Mesendoderm (in vitro differentiated cells): Measurements from ENCODE around the gene PCDHGB2.

ENCODE experiments used
- DNase-seq: peaks from one replicate; pipeline ENCODE4 v3.0.0; 2013
- H2AK5ac ChIP-seq: 2 replicates; pipeline ENCODE4 v1.6.1; 2013; ENCODE audit warnings: low read length, inconsistent platforms
- H2BK120ac ChIP-seq: 2 replicates; pipeline ENCODE4 v1.6.1; 2013; ENCODE audit warnings: low read depth, mild to moderate bottlenecking, low read length, moderate library complexity, mixed read lengths
- H2BK15ac ChIP-seq: replicated peaks from 2 replicates; pipeline ENCODE4 v1.6.1; 2013; ENCODE audit warnings: low read depth, mild to moderate bottlenecking, moderate library complexity
- H2BK5ac ChIP-seq: 2 replicates; pipeline ENCODE4 v1.6.1; 2013; ENCODE audit warnings: low read length, inconsistent platforms
- H3K18ac ChIP-seq: 2 replicates; pipeline ENCODE4 v1.6.1; 2013; ENCODE audit warnings: mild to moderate bottlenecking, low read length, mixed read lengths
- H3K23ac ChIP-seq: one replicate; pipeline ENCODE4 v1.6.1; 2013; ENCODE audit warnings: low read length
- H3K27ac ChIP-seq: 2 replicates; pipeline ENCODE4 v1.5.1; 2013; ENCODE audit warnings: low read depth, mild to moderate bottlenecking, inconsistent platforms, low read length, moderate library complexity
- H3K27me3 ChIP-seq: 2 replicates; pipeline ENCODE4 v1.6.1; 2013; ENCODE audit warnings: low read length, control low read depth, mild to moderate bottlenecking, inconsistent platforms; ENCODE audit not compliant: insufficient read depth, poor library complexity
- H3K36me3 ChIP-seq: 2 replicates; pipeline ENCODE4 v1.6.1; 2013; ENCODE audit warnings: low read length, inconsistent platforms; ENCODE audit not compliant: control insufficient read depth, insufficient read depth
- H3K4ac ChIP-seq: one replicate; pipeline ENCODE4 v1.6.1; 2013; ENCODE audit warnings: low read depth, mild to moderate bottlenecking, low read length, moderate library complexity
- H3K4me1 ChIP-seq: 2 replicates; pipeline ENCODE4 v1.6.1; 2013; ENCODE audit warnings: low read depth, low read length, inconsistent platforms; ENCODE audit not compliant: control insufficient read depth
- H3K4me2 ChIP-seq: 2 replicates; pipeline ENCODE4 v1.6.1; 2013; ENCODE audit warnings: low read length
- H3K4me3 ChIP-seq: 2 replicates; pipeline ENCODE4 v1.5.1; 2013; ENCODE audit warnings: mild to moderate bottlenecking, low read length
- H3K56ac ChIP-seq: one replicate; pipeline ENCODE4 v1.6.1; 2013; ENCODE audit warnings: low read length
- H3K79me1 ChIP-seq: 2 replicates; pipeline ENCODE4 v1.6.1; 2013; ENCODE audit warnings: low read length, inconsistent platforms
- H3K79me2 ChIP-seq: 2 replicates; pipeline ENCODE4 v1.6.1; 2013; ENCODE audit warnings: mild to moderate bottlenecking, low read length; ENCODE audit not compliant: control insufficient read depth, insufficient read depth
- H3K9ac ChIP-seq: 2 replicates; pipeline ENCODE4 v1.6.1; 2013; ENCODE audit warnings: low read length, inconsistent platforms
- H4K5ac ChIP-seq: one replicate; pipeline ENCODE4 v1.6.1; 2013; ENCODE audit warnings: low read length
- H4K8ac ChIP-seq: one replicate; pipeline ENCODE4 v1.6.1; 2013; ENCODE audit warnings: low read depth, mild to moderate bottlenecking, control low read depth, low read length, moderate library complexity
- WGBS: extraction: QIAGEN DNeasy Blood & Tissue Kit; methylation state at CpG from one replicate; pipeline ENCODE4 v1.1.7; 2013; ENCODE audit warnings: low lambda C conversion rate, missing lambda C conversion rate; ENCODE audit not compliant: insufficient coverage; ENCODE audit errors: extremely low coverage; 5-methylcytosine and 5-hydroxymethylcytosine counted together

PCDHGB2 gene

GRCh38 chr5:141320225-141321169, 39.3 kb upstream of the PCDHGB2 start, which contains the start of gene TAF7:
TAF7 (minus strand) TSS chr5:141320784; CDS start chr5:141320044, 740 bp downstream.
- H3K36me3 ChIP-seq: peaks cover 4% of the 10 kb centered on the region
- WGBS: no CpG with 5 or more reads among the region's 67 CpGs
- peak within 1 kb of the TSS; percentile 73 for H3K4ac ChIP-seq

GRCh38 chr5:141322261-141322660, 37.5 kb upstream of the PCDHGB2 start:
- Histone ChIP-seq H2AK5ac (no peak overlapping the region), H3K18ac (no peak overlapping the region), H3K4me3 (no peak overlapping the region), H2BK15ac (no peak overlapping the region), H3K79me1 (peaks cover 10% of the 10 kb centered on the region), H3K4me1 (no peaks in the 10 kb centered on the region), H4K5ac (no peak overlapping the region), H3K4ac (no peak overlapping the region), H4K8ac (no peak overlapping the region), H3K79me2 (peaks cover 19% of the 10 kb centered on the region), H2BK5ac (no peak overlapping the region), H3K27me3 (no peaks in the 10 kb centered on the region), H3K27ac (no peak overlapping the region), H3K4me2 (no peak overlapping the region), H3K23ac (no peak overlapping the region), H3K9ac (no peak overlapping the region), H2BK120ac (no peak overlapping the region), H3K56ac (no peak overlapping the region), H3K36me3 (peaks cover 4% of the 10 kb centered on the region)
- WGBS: 100% methylated on average over 2 of the region's 3 CpGs
- no peak for DNase-seq

More at GRCh38 chr5:141320225-141321169, 39.3 kb upstream of the PCDHGB2 start, which contains the start of gene TAF7:
- Histone ChIP-seq H3K9ac (peak within 1 kb of the TSS; percentile 98), H3K79me1 (peaks cover 10% of the 10 kb centered on the region), H2BK15ac (no peak within 1 kb of the TSS), H4K5ac (peak within 1 kb of the TSS; percentile 84), H3K4me3 (peak within 1 kb of the TSS; percentile 94), H3K18ac (peak within 1 kb of the TSS; percentile 85), H2BK5ac (peak within 1 kb of the TSS; percentile 59), H4K8ac (peak within 1 kb of the TSS; percentile 79), H3K79me2 (peaks cover 19% of the 10 kb centered on the region), H3K4me2 (peak within 1 kb of the TSS; percentile 86), H3K23ac (no peak within 1 kb of the TSS), H3K4me1 (no peaks in the 10 kb centered on the region), H3K56ac (peak within 1 kb of the TSS; percentile 96), H3K27ac (peak within 1 kb of the TSS; percentile 77), H3K27me3 (no peaks in the 10 kb centered on the region), H2AK5ac (no peak within 1 kb of the TSS), H2BK120ac (no peak within 1 kb of the TSS)
- DNase-seq: peak; percentile 97

- H3K4ac ChIP-seq: no peak overlapping the region
Measured at GRCh38 chr5:141326088-141326854, 33.5 kb upstream of the PCDHGB2 start.

GRCh38 chr5:141328231-141328630, 31.6 kb upstream of the PCDHGB2 start:
- no peaks in the 10 kb centered on the region for H3K79me1 ChIP-seq
- H3K18ac ChIP-seq: no peak overlapping the region
- no peak overlapping the region for H2BK5ac ChIP-seq
- no peak overlapping the region for H3K4me2 ChIP-seq
- no peaks in the 10 kb centered on the region for H3K4me1 ChIP-seq
- no peak for DNase-seq
- no peak overlapping the region for H3K9ac ChIP-seq
- no peak overlapping the region for H4K8ac ChIP-seq
- H3K23ac ChIP-seq: no peak overlapping the region
- H3K56ac ChIP-seq: no peak overlapping the region
- no CpG with 5 or more reads among the region's 8 CpGs for WGBS
- no peaks in the 10 kb centered on the region for H3K79me2 ChIP-seq
- H3K4ac ChIP-seq: no peak overlapping the region
- H3K27me3 ChIP-seq: no peaks in the 10 kb centered on the region
- H4K5ac ChIP-seq: no peak overlapping the region
- H2BK120ac ChIP-seq: no peak overlapping the region
- H3K4me3 ChIP-seq: no peak overlapping the region
- H3K27ac ChIP-seq: no peak overlapping the region
- no peaks in the 10 kb centered on the region for H3K36me3 ChIP-seq
- no peak overlapping the region for H2BK15ac ChIP-seq
- no peak overlapping the region for H2AK5ac ChIP-seq

More at GRCh38 chr5:141326088-141326854, 33.5 kb upstream of the PCDHGB2 start:
- H2AK5ac ChIP-seq: no peak overlapping the region
- H3K56ac ChIP-seq: peak overlapping the region; percentile 90
- H3K79me1 ChIP-seq: no peaks in the 10 kb centered on the region
- peak; percentile 88 for DNase-seq
- H3K36me3 ChIP-seq: no peaks in the 10 kb centered on the region
- peak overlapping the region; percentile 71 for H3K9ac ChIP-seq
- peak overlapping the region; percentile 78 for H3K4me2 ChIP-seq
- no peak overlapping the region for H3K27ac ChIP-seq
- H2BK5ac ChIP-seq: peak overlapping the region; percentile 55
- no peaks in the 10 kb centered on the region for H3K27me3 ChIP-seq
- no peaks in the 10 kb centered on the region for H3K4me1 ChIP-seq
- H4K5ac ChIP-seq: peak overlapping the region; percentile 50
- peak overlapping the region; percentile 21 for H3K4me3 ChIP-seq
- H4K8ac ChIP-seq: no peak overlapping the region
- H3K18ac ChIP-seq: no peak overlapping the region
- H2BK15ac ChIP-seq: no peak overlapping the region
- no peak overlapping the region for H2BK120ac ChIP-seq
- no peaks in the 10 kb centered on the region for H3K79me2 ChIP-seq
- no CpG with 5 or more reads among the region's 27 CpGs for whole genome bisulfite sequencing
- H3K23ac ChIP-seq: no peak overlapping the region

GRCh38 chr5:141330299-141331080, 29.3 kb upstream of the PCDHGB2 start, which contains the start of gene PCDHGA1:
PCDHGA1 (plus strand) TSS chr5:141330514.
- peak; percentile 26 for DNase-seq
- Histone ChIP-seq H2BK15ac (no peak within 1 kb of the TSS), H3K4me2 (no peak within 1 kb of the TSS), H3K4me3 (no peak within 1 kb of the TSS), H3K36me3 (no peaks in the 10 kb centered on the region), H2AK5ac (no peak within 1 kb of the TSS), H3K4ac (no peak within 1 kb of the TSS), H3K4me1 (no peaks in the 10 kb centered on the region), H3K56ac (no peak within 1 kb of the TSS), H2BK120ac (no peak within 1 kb of the TSS), H3K27me3 (no peaks in the 10 kb centered on the region), H4K8ac (no peak within 1 kb of the TSS), H3K79me2 (no peaks in the 10 kb centered on the region), H3K79me1 (no peaks in the 10 kb centered on the region), H2BK5ac (no peak within 1 kb of the TSS), H3K23ac (no peak within 1 kb of the TSS), H3K27ac (no peak within 1 kb of the TSS), H3K18ac (no peak within 1 kb of the TSS), H3K9ac (no peak within 1 kb of the TSS), H4K5ac (no peak within 1 kb of the TSS)
- no CpG with 5 or more reads among the region's 21 CpGs for WGBS
